ENCODE results near the gene FOXP1. TPM values are rescaled to one million over a fixed set of nuclear protein-coding genes. Genes with fewer than 3 reads are reported as not detected.

FOXP1 gene
- total RNA-seq, 1 experiment from 2014 or later: 2.9 TPM

DNA sequence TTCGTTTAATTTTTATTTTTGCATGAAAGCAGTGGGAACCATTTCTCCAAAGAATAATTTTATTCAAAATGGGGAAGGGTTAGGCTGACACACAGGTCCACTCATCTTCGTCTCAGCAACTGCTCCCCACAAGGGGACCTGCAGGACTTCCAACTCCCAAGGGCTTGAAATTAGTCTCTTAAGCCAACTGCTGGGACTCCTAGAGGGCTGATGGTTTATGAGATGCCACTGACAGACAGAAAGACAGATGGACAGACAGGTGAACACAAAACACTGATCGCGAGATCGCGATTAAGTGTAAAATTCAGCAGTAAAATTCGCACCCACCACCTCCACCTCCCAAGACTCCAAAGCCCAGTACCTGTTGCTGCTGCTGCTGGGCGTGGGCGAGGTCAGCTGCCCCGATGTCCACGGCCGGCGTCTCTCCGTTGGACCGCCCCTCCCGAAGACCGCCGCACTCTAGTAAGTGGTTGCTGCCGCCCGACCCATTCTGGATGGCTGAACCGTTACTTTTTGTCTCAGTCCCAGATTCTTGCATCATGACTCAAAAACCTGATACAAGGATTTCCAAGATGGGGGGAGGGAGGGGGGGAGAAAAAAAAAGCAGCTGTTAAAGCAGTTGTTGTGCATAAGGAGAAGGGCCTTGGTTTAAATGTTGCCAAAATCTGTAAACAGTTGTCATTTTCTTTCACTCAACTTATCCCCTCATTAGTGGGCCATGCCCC is 385.5 kb downstream of the FOXP1 start:
- no peak overlapping the region for H3K27ac ChIP-seq (ENCODE audit: low read length)
- in situ Hi-C loops (cut with HindIII; ENCODE audit: low pct_unique_long_range_greater_than_20kb, low sequenced_read_pairs) (no loop called here), intact Hi-C loops (cut with micrococcal nuclease; ENCODE audit: unreplicated experiment) (no loop called here)
- ChIA-PET POLR2A (interaction anchor here (0.5 kb wide), 1 partner anchor 71 kb away, joined by 13 read pairs; no protein-coding TSS in a partner anchor), CTCF (no interaction called here)
- H3K4me3 ChIP-seq (ENCODE audit: low read depth in 2 of 2, low read length in 2 of 2): no peak overlapping the region
- H3K27me3 ChIP-seq (ENCODE audit: control insufficient read depth, insufficient read depth, low read length): no peaks in the 10 kb centered on the region
- no TSS peak for BruUV-seq (replicated peaks)
- H3K4me1 ChIP-seq (ENCODE audit: control insufficient read depth, insufficient read depth, low read length): no peaks in the 10 kb centered on the region
- no peak for ATAC-seq
- TF ChIP-seq TCF7L2 (IDR thresholded peaks at IDR 0.05; ENCODE audit: low read depth, low read length) (no peak), SIN3A (IDR thresholded peaks at IDR 0.05; ENCODE audit: borderline replicate concordance, insufficient read depth, low read depth, low read length) (no peak), POLR2AphosphoS5 (IDR thresholded peaks at IDR 0.05; ENCODE audit: low read depth, low read length) (no peak)
- TF ChIP-seq, protein P1, sequence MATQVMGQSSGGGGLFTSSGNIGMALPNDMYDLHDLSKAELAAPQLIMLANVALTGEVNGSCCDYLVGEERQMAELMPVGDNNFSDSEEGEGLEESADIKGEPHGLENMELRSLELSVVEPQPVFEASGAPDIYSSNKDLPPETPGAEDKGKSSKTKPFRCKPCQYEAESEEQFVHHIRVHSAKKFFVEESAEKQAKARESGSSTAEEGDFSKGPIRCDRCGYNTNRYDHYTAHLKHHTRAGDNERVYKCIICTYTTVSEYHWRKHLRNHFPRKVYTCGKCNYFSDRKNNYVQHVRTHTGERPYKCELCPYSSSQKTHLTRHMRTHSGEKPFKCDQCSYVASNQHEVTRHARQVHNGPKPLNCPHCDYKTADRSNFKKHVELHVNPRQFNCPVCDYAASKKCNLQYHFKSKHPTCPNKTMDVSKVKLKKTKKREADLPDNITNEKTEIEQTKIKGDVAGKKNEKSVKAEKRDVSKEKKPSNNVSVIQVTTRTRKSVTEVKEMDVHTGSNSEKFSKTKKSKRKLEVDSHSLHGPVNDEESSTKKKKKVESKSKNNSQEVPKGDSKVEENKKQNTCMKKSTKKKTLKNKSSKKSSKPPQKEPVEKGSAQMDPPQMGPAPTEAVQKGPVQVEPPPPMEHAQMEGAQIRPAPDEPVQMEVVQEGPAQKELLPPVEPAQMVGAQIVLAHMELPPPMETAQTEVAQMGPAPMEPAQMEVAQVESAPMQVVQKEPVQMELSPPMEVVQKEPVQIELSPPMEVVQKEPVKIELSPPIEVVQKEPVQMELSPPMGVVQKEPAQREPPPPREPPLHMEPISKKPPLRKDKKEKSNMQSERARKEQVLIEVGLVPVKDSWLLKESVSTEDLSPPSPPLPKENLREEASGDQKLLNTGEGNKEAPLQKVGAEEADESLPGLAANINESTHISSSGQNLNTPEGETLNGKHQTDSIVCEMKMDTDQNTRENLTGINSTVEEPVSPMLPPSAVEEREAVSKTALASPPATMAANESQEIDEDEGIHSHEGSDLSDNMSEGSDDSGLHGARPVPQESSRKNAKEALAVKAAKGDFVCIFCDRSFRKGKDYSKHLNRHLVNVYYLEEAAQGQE (IDR thresholded peaks at IDR 0.05; ENCODE audit: insufficient read depth in 1 of 2, low read depth in 2 of 2, low read length in 1 of 2): no peak
- TF ChIP-seq, protein P2, sequence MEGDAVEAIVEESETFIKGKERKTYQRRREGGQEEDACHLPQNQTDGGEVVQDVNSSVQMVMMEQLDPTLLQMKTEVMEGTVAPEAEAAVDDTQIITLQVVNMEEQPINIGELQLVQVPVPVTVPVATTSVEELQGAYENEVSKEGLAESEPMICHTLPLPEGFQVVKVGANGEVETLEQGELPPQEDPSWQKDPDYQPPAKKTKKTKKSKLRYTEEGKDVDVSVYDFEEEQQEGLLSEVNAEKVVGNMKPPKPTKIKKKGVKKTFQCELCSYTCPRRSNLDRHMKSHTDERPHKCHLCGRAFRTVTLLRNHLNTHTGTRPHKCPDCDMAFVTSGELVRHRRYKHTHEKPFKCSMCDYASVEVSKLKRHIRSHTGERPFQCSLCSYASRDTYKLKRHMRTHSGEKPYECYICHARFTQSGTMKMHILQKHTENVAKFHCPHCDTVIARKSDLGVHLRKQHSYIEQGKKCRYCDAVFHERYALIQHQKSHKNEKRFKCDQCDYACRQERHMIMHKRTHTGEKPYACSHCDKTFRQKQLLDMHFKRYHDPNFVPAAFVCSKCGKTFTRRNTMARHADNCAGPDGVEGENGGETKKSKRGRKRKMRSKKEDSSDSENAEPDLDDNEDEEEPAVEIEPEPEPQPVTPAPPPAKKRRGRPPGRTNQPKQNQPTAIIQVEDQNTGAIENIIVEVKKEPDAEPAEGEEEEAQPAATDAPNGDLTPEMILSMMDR (IDR thresholded peaks at IDR 0.05): no peak
- no peak for DNase-seq (ENCODE audit: low read depth, low spot score)
- H3K9me3 ChIP-seq (ENCODE audit: control insufficient read depth, insufficient read depth, low read depth, low read length): no peaks in the 10 kb centered on the region
- no peaks in the 10 kb centered on the region for H3K36me3 ChIP-seq (ENCODE audit: control insufficient read depth, insufficient read depth, low read length)

DNA sequence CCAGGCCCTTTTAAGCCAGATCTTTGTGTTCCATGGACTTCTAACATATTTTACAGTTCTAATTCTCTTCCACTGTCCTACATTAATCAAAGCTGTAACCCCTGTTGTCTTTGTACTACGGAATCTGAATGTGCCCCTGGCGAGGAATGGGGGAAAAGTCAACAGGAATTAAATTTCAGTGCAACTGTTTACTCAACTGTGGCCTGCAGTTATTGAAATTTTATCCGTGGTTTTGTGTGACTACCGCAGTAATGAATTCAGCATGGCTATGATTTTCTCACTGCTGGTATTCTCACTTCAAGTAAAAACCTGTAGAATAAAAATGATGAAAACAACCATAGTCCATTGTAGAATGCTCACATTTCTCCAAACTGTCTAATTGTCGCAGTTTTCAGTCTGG is 388.0 kb downstream of the FOXP1 start:
- DNase-seq (ENCODE audit: low read depth, low spot score): no peak
- ChIA-PET CTCF (no interaction called here), POLR2A (no interaction called here)
- Histone ChIP-seq H3K27ac (ENCODE audit: low read length) (no peak overlapping the region), H3K36me3 (ENCODE audit: control insufficient read depth, insufficient read depth, low read length) (no peaks in the 10 kb centered on the region), H3K4me1 (ENCODE audit: control insufficient read depth, insufficient read depth, low read length) (no peaks in the 10 kb centered on the region), H3K27me3 (ENCODE audit: control insufficient read depth, insufficient read depth, low read length) (no peaks in the 10 kb centered on the region), H3K4me3 (ENCODE audit: low read depth in 2 of 2, low read length in 2 of 2) (no peak overlapping the region), H3K9me3 (ENCODE audit: control insufficient read depth, insufficient read depth, low read depth, low read length) (no peaks in the 10 kb centered on the region)
- in situ Hi-C loops (cut with HindIII; ENCODE audit: low pct_unique_long_range_greater_than_20kb, low sequenced_read_pairs) (no loop called here), intact Hi-C loops (cut with micrococcal nuclease; ENCODE audit: unreplicated experiment) (no loop called here)
- TF ChIP-seq POLR2AphosphoS5 (IDR thresholded peaks at IDR 0.05; ENCODE audit: low read depth, low read length): no peak
- no peak for TF ChIP-seq SIN3A (IDR thresholded peaks at IDR 0.05; ENCODE audit: borderline replicate concordance, insufficient read depth, low read depth, low read length)
- TF ChIP-seq TCF7L2 (IDR thresholded peaks at IDR 0.05; ENCODE audit: low read depth, low read length): no peak
- TF ChIP-seq, protein P2 (IDR thresholded peaks at IDR 0.05): no peak
- TF ChIP-seq, protein P1 (IDR thresholded peaks at IDR 0.05; ENCODE audit: insufficient read depth in 1 of 2, low read depth in 2 of 2, low read length in 1 of 2): no peak
- BruUV-seq (replicated peaks): no TSS peak
- no peak for ATAC-seq

Measured in Panc1 (cell line).